ENCODE measurements around the gene CLCN1.
"Not testable (repeated sequence)": the region's sequence is repeated elsewhere in the genome, so short reads cannot be mapped to it uniquely, and the experiment has no call there.

CLCN1 gene

DNA sequence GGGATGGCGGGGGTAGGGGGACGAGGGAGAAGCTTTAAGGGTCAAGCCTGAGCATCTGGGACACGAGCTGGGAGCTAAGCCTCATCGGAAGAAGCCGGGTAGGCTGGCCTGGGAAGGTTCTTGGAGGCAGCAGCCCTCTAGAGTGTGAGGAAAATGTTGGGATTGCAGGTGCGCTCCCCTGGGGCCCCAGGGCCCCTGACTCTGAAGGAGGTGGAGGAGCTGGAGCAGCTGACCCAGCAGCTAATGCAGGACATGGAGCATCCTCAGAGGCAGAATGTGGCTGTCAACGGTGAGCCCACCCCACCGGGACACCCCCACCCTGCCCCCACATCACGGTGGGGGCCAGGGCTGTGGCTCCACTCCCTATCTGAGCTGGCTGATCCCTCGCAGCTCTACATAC lies 72.1 kb downstream of the CLCN1 start:
- no peak for DNase-seq

DNA sequence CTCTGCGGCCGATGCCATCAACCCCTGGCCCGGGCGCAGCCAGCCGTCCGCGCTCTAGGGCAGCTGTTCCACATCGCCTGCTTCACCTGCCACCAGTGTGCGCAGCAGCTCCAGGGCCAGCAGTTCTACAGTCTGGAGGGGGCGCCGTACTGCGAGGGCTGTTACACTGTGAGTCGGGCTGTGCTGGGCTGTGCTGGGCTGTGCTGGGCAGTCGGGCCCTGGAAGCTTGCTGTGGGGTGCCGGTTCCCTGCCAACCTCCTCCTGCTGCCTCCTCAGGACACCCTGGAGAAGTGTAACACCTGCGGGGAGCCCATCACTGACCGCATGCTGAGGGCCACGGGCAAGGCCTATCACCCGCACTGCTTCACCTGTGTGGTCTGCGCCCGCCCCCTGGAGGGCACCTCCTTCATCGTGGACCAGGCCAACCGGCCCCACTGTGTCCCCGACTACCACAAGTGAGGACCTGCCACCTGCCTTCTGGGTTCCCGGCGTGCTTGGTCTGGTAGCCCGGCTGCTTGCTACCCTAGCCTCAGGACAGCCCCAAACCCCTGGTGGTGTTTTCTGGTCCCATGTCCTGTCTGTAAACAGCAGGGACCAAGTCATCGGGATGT lies 72.7 kb downstream of the CLCN1 start:
- DNase-seq = no peak

DNA sequence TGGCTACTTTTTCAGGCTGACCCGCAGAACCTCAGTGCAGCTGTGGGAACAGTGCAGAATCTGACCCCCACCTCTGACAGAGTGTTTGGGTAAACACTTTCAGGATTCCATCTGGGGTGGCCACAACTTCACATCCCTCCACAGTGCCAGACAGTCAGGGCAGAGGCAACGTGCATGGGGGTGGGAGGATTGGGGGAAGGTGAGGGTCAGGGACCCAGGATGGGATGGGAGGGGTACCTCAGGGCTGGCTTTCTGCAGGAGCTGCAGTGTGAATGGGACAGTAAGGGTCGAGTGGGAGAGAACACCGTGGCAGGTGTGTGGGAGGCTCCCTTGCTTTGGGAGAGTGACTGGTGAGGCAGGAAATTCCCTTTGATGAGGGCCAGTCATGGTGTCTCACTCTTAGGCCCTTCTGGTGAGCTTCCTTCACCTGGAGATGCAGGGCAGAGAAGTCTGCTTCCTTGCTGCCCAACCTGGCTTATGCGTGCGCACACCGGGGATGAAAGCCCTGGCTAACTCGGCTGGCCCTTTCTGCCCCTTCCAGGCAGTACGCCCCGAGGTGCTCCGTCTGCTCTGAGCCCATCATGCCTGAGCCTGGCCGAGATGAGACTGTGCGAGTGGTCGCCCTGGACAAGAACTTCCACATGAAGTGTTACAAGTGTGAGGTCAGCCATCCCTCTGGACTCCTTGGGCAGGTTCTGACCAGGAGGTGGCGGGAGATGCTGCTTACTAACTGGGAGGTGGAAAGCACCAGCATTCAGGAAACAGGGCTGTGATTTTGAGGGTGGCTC lies 73.6 kb downstream of the CLCN1 start:
- no peak for DNase-seq

DNA sequence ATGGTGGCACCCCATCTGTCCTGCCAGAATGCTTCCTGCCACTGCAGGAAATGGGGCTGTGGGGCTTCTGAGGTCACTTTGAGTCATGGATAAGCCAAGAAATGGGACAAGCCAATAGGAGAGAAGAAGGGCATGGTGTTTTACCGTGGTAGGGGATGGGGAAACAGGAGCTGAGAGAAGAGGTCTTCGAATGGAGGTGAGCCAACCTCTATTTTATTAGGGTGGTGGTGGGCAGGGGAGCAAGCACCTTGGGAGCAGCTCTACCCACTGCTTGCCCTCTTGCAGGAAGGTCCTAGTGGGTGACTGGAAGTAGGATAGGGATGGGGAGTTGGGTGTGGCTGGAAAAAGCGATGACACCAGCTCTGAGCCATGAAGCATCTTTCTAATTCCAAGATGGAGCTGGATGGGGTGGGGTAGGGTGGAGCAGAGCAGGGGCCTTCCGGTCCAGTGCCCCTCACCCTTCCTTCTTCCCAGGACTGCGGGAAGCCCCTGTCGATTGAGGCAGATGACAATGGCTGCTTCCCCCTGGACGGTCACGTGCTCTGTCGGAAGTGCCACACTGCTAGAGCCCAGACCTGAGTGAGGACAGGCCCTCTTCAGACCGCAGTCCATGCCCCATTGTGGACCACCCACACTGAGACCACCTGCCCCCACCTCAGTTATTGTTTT lies 74.3 kb downstream of the CLCN1 start:
- no peak for DNase-seq

DNA sequence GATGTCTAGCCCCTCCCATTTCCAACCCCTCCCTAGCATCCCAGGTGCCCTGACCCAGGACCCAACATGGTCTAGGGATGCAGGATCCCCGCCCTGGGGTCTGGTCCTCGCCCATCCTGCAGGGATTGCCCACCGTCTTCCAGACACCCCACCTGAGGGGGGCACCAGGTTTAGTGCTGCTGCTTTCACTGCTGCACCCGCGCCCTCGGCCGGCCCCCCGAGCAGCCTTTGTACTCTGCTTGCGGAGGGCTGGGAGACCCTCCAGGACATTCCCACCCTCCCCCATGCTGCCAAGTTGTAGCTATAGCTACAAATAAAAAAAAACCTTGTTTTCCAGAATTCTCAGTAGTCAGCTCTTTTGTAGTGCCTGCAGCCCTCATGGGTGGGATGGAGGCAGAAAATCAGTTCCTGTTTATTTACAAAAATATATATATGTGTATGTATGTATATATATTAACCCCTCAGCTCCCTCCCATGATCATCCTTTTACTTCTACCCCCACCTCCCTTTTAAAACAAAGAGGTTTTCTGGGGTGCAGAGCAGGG lies 74.9 kb downstream of the CLCN1 start:
- no peak for DNase-seq

DNA sequence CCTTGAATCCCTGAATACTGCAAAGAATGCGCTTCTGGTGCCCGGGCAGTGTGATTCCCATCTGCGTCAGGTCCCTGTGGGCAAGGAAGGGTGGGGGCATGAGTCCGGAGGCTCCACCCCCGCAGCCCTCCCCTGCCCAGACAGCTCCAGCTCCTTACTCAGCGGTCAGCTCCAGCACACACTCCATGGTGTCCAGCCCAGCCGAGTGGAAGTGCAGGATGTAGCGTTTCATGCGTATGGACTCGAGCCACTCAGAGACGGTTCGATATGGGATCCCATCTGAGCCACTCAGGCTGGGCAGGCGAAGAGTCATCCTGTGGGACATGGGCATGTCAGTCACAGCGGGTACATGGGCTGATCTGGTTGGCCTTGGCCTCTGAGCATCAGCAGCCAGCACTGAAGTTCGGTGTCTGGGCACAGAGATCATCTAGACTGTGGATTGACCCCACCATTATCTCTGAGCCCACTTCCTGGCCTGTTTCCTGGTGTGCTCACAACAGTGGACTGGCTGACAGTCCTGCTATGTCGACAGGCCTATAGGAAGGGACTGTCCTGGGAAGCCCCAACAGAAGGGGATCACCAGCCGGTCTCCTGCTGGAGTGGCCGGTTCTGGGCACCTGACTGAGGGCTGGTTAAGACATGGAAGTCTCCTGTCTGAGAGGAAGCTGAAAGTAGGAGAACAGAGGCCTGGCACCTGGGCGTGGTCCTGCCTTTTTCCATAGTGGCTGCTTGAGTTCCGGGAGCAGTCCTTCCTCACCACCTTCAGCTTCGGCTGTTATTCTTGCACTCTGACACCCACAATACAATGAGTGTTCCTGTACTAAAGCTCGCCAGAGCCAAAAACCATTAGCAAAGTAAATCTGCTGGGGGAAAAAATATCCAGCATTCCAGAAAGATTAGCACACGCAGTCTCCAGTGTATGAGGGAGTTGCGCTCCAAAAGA lies 75.8 kb downstream of the CLCN1 start:
- no peak for DNase-seq

DNA sequence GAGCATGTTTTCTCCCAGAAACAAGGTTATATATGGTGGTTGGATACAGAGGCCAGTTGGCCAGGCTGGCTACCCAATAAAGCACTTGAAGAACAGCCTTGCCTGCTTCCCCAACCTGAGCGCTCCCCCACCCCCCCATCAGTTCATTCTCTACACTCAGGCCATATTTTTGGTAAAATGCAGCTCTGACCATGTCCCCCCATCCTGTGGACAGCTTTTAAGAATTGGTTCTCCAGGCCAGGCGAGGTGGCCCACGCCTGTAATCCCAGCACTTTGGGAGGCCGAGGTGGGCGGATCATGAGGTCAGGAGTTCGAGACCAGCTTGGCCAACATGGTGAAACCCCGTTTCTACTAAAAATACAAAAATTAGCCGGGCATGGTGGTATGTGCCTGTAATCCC lies 76.5 kb downstream of the CLCN1 start:
- DNase-seq = not testable (repeated sequence)

DNA sequence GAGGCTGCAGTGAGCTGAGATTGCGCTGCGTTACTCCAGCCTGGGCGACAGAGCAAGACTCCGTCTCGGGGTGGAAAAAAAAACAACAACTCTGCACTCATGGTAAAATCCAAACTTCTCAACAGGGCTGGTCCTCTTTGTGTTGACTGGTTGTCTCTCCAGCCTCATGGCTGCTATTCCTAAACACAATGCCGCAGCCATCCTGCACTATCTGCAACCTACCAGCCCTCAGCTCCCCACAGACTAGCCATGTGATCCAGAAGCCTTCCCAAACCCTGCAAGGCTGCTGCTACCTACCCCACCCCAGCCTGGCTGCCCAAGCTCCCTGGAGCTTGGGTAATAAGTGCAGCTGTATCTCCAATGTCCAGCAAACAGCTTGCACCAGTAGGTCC lies 77.0 kb downstream of the CLCN1 start:
- no peak for DNase-seq

DNA sequence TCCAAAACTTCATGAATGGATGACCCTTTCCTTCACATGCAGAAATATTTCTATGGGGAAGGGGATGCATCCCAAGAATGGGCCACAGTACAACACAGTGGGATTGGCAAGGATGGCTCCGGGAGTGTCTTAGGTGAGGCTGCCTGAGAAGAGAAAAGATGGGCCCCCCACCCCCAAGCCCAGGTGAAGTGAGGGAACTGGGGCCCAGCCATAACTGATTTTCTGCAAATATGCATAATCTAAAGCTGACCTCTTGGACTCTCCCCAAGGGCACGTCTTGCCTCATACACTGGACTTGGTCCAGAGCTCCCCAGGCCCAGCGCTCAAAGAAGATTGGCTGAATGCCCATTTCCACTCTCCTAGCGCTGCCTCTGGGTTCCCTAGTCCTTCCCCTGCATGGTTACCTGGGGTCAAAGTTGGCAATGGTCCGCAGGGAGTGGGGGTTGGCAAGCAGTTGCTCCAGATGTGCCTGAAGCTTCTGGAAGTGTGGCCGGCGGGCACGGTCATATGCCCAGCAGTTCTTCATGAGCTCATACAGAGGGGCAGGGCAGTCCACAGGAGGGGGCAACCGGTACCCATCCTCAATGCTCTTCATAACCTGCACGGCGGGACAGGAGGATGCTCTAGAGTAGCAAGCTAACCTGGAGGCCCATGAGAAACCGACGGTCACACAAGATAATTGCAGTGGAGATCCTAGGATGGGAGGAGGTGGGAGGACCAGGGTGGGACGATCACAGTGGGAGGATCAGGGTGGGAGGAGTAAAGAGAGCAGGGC lies 77.5 kb downstream of the CLCN1 start:
- DNase-seq = no peak

DNA sequence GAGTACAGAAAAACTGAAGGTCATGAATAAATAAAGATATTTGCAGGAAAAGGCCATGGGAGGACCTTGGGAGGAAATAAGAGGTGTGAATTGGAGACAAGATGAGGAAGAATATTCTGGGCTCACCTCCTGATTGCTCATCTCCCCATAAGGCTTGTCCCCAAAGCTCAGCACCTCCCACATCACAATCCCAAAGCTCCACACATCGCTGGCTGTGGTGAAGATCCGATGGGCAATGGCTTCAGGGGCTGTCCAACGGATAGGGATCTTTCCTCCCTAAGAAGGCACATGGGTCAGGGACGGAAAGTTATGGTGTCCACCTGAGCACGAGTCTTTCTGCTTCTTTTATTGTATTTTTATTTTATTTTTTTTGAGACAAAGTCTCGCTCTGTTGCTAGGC lies 78.2 kb downstream of the CLCN1 start:
- DNase-seq = no peak

DNA sequence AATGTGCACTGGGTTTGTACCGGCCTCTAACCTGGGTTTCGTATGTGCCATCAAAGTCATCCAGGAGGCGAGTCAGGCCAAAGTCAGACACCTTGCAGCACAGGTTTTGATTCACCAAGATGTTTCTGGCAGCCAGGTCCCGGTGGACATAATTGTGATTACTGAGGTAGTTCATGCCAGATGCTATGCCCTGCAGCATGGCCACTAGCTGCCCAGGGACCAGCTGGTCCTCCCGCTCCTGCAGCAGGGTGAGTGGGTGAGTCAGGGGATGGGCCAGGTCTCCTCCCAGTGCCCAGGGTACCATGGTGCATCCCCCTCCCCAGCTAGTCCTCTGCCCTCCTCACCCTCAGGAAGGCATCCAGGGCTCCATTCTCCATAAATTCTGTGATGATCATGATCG lies 78.9 kb downstream of the CLCN1 start:
- DNase-seq = no peak

DNA sequence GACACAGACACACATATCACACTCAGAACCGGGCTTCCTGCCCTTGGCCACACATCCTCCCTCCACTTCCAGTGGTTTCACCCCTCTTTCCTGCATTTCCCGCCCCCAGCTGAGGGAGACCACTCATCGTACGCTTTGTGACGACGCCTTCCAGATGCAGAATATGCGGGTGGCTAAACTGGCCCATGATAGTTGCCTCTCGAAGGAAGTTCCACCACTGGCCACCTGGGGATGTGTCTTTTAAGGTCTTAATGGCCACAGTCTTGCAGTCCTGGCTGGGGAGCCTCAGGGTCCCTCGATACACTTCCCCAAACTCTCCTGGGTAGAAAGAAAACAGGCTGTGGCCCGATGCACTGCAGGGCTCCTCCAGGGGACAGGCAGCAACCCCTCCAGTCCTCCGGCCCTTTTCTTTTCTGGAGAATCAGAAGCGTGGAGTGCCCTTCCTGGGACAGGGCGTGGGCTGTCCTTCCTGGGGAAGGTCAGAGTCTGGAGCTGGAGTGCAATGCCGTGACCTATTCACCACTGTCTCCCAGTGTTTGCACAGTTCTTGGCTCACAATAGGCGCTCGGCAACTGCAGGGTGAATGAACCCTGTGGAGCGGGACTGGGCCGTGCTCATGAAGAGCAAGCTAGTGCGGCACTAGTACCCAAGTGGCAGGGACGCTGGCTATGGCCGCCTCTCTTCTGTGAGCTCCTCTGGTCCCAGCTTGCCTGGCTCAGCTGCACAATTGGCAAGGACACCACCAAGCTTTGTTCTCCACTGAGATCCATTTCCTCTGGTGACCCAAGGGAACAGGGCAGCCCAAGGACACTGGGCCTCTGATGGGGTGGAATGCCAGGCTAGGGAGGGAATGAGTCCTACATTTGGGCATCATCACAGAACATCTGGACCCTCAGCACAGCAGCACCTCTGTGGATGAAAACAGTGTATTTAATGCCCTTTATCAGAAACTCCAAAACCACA lies 79.6 kb downstream of the CLCN1 start:
- peak in 1 of 2 experiments; percentile 33 for DNase-seq

DNA sequence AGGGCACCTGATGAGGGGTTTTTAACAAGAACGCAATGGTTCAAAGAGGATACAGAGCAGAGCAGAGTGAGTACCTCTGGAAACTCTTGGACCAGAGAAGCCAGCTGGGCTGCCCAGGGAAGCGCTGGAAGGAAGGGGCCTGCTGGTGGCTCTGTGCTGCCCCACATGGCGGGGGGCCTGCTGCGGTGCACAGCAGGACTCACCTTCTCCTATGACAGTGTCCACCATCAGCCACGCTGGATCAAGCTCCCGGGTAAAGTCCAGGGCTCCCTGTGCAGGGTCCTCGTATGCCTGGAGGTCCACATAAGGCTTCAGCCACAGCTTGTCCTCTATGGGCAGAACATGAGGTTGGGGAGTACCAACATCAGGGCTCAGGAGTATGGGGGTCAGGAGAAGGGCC lies 80.3 kb downstream of the CLCN1 start:
- no peak for DNase-seq

DNA sequence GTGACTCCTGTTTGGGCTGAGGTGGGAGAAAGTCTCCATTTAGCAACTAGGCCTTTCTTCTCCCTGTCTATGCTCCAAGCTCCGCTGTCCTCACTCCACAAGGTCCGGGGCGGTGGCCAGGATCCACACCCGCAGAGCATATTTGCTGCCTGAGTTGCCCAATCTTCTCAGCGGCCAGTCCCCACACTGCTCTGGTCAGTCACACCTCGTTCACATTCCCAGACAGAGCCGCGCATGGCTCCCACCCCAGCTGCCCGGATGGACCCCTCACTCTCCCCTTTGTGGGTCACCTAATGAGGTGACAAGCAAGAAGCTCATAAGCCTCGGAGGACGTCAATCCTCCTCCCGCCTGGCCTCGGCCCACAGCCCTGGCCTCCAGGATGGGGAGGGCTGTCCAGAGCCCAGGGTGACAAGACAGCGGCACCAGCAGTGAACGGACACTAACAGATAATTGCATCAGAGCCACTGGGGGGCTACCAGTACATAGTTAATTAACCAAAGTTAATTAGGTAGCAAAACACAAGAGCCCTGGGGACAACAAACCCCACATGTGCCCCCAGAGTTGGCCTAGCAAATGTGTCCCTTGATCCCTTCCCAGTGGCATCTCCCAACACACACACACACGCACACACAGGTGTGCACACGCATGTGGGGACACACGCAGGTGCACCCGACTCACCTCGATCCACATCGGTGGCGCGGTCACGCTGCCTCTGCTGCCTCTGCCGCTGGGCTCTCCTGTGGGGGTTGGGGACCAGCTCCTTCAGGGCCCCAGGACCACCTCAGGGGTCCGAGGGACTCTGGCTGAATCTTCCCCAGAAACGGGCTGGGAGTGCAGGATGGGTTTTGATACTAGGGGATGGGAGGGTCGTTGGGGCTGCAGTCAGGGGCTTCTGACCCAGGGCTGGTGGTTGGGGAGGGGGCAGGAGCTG lies 81.0 kb downstream of the CLCN1 start:
- no peak for DNase-seq

DNA sequence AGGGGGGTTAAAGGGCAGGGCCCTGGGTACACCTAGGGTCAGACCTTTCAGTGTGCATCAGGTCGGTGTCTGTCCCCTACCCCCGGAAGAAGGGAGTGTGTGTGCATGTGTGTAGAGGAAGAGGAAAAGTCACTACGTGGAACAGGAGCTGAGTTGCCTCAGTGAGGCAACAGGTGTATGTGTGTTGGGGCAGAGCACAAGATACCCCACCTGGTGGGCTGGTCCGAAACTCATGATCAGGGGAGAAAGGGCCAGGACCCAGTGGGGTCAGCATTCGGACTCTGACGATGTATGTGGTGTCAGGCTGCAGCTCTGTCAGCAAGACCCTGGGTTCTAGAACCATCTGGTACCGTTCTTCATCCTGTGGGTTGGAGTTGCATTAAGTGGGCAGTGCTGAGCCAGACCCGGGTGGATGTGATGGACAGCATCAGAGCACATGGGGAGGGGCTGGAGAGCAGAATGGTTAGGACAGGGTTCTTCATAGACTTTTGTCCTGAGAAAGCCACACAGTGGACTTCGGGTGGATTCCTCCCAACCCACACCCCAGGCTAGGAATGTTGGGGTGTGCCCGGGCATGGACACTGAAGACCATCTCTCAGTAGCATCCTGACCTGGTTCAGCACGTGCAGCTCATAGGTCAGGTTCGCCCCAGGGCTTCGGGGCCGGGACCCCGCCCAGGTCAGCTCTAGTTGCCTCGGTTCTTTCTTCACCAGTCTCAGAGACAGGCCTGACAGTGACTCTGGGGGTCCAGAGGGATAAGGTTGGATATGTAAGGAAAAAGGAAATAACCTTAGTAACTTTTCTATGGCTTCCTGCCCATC lies 82.0 kb downstream of the CLCN1 start:
- DNase-seq = no peak

DNA sequence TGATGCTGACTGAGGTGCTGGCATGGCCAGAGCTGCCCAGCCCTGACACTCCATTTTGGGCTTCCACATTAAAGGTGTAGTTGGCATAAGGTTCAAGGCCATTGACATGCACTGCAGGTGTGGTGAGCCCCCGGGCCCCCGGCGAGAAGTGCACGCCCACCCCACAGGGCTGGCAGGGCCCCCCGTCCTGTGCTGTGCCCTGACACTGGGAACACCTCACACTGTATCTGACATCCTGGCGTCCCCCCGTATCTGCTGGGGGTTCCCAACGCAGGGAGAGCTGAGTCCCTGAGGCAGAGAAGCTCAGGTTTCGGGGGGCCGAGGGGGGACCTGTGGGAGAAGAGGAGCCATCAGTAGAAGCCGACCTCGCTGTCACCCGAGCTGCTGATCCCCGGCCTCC lies 82.7 kb downstream of the CLCN1 start:
- DNase-seq = no peak

DNA sequence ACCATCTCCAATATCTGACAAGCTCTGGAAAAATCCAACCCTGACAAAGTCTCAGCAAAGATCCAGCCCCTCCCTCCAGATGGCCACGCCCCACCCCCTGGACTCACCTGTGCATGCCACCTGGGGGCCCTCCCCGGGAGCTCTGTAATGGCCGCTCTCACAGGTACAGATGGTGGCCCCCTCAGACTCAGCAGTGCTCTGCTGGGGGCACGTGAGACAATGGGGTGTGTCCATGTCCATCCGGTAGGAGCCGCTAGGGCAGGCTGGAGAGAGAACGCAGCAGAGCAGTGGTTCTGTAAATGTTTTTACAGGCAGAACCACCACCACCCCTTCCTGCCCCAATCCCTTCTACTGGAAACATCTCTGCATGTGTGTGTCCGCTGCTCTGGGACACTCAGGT lies 83.2 kb downstream of the CLCN1 start:
- DNase-seq = no peak

DNA sequence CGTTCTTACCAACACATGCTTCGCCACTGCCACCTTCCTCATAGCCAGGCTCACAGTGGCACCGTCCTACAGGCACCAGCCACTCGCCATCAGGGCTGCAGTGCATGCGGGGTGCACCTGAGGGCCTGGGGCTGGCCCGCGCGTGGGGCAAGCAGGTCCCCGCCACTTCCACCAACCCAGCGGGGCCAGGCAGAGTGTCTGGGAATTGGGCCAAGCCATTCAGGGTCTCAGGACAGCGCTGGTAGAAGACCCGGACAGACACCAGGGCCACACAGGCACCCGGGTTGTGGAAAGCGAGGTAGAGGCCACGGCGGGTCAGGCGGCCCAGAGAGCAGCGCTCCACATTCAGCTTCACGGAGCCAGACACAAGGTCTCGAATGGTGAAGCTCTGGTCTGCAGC lies 83.7 kb downstream of the CLCN1 start:
- no peak for DNase-seq

DNA sequence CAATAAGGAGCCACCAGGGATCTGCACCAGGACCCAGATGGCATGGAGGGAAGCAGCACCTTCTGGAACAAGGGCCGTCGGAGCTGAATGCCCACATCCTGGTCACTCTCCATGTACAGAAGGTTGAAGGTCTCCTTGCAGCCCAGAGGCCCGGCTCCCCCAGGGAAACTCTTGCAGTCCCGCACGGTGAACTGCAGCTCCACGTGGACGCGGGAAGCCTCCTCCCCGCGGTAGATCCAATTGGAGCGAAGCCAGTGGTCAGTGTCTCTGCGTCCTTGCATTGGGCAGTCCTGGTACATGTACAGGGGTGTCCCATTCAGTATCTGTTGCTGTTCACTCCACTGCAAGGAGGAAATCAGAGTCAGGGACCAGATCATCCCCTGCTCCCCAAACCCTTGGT lies 85.4 kb downstream of the CLCN1 start:
- no peak for DNase-seq

All from AML-193 (cell line).